D721Med (cell line): ENCODE measurements around the gene CHST11.

Source experiments
- DNase-seq: peaks from one replicate; pipeline ENCODE4 v3.0.0; 2011; ENCODE audit warnings: low spot score; ENCODE audit not compliant: insufficient read length
- FAIRE-seq: peaks from 2 replicates; lab custom pipeline; 2011; peaks lifted over from hg19 to GRCh38; lab: Jason Lieb, UNC
- TF ChIP-seq, protein P1 (sequence below): IDR thresholded peaks from 2 replicates; pipeline ENCODE4 v1.5.1; 2012; ENCODE audit warnings: mild to moderate bottlenecking, control low read depth; ENCODE audit not compliant: insufficient read depth; ENCODE audit errors: missing control alignments

CHST11 gene

DNA sequence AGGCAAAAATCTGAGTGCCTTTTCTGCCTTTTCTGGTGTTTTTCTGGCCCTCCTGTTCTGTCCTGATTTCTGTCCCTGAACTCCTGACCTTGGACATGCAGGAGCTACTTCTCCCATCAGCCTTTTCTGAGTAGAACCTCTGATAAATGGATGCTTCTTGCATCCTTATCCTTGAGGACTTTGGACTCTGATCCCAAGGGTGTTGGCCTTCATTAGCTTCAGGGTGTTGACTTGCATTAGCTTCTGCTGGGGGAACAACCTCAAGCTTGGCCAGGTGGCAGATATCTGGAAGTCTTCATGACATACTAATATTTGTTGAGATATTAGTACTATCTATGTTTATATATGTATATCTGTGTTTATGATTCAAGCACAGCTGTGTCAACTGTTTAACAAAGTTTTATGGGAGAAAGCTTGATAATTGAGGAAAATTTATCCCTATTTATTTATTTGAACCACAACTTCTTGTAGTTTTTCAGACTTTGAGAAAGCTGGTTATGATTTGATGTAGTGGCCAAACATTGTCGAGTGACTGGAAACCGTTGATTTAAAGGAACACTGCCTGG is 124.3 kb downstream of the CHST11 start:
- FAIRE-seq = no peak
- TF ChIP-seq, protein P1, sequence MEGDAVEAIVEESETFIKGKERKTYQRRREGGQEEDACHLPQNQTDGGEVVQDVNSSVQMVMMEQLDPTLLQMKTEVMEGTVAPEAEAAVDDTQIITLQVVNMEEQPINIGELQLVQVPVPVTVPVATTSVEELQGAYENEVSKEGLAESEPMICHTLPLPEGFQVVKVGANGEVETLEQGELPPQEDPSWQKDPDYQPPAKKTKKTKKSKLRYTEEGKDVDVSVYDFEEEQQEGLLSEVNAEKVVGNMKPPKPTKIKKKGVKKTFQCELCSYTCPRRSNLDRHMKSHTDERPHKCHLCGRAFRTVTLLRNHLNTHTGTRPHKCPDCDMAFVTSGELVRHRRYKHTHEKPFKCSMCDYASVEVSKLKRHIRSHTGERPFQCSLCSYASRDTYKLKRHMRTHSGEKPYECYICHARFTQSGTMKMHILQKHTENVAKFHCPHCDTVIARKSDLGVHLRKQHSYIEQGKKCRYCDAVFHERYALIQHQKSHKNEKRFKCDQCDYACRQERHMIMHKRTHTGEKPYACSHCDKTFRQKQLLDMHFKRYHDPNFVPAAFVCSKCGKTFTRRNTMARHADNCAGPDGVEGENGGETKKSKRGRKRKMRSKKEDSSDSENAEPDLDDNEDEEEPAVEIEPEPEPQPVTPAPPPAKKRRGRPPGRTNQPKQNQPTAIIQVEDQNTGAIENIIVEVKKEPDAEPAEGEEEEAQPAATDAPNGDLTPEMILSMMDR = no peak
- DNase-seq = no peak

DNA sequence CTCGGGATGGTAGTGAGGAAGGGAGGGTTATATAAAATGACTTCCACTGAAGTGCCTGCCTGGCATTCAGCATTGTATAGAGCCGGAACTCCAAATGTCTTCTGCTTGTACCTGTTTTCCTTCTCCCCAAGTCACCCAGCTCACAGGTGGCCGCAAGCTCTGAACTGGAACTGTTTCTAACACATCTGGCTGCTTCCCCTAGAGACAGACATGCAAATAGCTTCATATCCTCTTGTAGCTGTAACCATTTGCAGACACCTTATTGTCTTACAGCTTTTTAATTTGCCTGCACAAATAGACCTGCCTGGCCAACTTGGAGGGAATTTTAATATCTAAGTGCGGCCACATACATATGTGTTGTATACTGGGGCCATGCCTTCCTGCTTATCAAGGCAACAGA is 126.0 kb downstream of the CHST11 start:
- DNase-seq (no peak), FAIRE-seq (no peak)
- TF ChIP-seq, protein P1 = no peak

DNA sequence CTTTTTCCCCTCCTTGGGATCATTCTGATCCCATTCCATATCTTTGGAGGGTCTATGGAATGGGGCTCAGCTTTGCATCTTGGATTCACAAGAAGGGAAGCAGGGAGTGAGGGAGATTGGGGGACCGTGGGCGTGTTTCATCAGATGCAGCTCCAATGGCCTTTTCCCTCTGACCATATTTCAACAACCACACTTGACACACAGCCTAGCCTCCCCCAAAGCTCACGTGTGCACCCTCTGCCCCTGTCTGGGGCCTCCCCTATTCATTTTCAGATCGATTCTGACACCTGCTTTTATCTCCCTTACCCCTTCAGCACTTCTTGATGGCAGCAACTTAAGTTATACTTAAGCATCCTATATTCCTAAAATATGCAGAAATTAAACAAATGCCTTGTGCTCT is 126.6 kb downstream of the CHST11 start:
- TF ChIP-seq, protein P1 = no peak
- no peak for DNase-seq
- FAIRE-seq = no peak

DNA sequence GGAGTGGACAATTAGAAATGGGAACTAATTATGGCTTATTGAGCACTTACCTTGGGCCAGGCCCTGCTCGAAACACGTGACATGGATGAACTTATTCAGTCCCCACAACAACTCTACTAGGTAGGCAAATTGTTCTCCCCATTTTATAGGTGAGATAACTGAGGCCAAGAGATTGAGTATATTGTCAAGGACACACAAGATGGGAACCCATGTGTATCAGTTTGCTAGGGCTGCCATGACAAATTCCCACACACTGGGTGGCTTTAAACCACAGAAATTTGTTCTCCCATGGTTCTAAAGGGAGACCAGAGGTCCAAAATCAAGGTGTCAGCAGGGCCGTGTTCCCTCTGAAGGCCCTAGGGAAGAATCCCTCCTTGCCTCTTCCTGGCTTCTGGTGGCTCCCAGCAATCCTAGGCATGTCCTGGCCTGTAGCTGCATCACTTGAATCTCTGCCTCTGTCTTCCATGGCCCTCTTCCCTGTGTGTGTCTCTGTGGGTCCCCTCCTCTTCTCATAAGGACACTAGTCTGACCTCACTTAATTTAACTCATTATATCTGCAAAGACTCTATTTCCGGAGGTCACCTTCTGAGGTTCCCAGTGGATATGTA is 128.8 kb downstream of the CHST11 start:
- TF ChIP-seq, protein P1 = no peak
- FAIRE-seq (no peak), DNase-seq (no peak)

DNA sequence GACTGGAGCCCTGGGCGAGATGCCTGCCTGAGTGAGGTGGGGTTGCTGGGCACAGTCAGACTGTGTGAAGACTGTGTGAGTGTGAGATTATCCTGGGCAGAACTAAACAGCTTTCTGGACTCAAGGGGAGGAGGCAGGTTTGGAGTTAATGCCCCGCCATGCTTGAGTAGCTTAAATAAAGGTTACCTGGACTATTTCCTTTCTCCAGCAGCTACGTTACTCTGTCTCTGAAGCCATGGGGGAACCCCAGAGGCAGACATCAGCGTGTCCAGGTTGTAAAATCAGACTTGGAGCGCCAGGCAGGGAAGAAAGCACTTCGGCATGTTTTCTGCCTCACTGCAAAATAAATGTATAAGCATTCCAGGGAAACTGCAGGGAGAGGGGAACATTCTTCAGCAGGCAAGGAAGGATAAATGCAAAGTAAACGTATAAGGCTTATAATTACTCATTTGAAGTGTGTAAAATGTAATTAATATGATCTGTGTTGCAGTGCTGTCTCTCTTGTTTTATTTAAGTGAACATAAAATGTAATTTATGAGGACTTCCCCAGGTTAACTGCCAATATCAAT is 129.7 kb downstream of the CHST11 start:
- no peak for DNase-seq
- TF ChIP-seq, protein P1 = no peak
- no peak for FAIRE-seq

DNA sequence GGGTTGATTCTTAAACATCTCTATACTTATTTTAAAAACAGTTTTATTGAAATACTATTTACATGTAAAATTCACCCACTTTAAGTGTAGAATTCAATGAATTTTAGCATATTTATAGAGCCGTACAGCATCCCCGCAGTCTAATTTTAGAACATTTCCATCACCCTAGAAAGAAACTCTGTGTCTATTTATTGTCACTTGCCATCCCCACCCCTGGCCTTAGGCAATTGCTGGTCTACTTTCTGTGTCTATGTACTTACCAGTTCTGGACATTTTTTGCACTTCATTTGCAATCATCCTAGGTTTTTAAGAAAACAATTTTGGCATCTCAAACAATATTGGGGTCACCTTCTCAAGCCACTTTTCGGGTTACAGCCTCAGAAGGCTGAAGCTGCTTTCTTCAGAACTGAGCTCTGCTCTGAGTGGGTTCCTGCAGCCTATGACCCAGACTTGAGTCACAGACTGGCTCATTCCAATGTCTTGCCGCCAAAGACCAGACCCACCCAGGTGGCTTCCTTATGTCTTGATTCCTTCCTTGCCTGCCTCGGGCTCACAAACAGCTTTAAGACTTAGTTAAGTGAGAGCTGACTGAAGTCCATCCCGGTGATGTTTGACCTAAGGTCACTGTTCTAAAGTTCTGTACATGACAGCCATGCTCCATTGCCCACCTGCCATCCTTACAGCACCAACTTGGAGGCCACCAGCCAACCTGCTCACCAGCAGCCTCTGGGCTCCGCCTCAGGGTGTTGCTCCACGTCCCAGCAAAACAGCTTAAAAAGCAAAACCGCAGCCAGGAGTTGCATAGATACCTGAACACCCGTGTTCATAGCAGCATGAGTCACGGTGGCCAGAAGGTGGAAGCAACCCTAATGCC is 131.5 kb downstream of the CHST11 start:
- FAIRE-seq (no peak), DNase-seq (no peak)
- TF ChIP-seq, protein P1 = no peak
